ENCODE measurements around the gene SH3PXD2A.

Gene SH3PXD2A

GRCh38 chr10:103573205-103573487, 282.2 kb downstream of the SH3PXD2A start:
- no peak for DNase-seq

- no peak for DNase-seq
These were observed 282.8 kb downstream of the SH3PXD2A start for GRCh38 chr10:103572347-103573204.

GRCh38 chr10:103571656-103571975, 283.8 kb downstream of the SH3PXD2A start:
- DNase-seq: no peak

GRCh38 chr10:103570844-103571655, 284.3 kb downstream of the SH3PXD2A start:
- DNase-seq: no peak

- DNase-seq: no peak
These were observed 285.5 kb downstream of the SH3PXD2A start for GRCh38 chr10:103569896-103570295.

GRCh38 chr10:103568505-103568904, 286.9 kb downstream of the SH3PXD2A start:
- DNase-seq: no peak

GRCh38 chr10:103566536-103566935, 288.8 kb downstream of the SH3PXD2A start:
- DNase-seq: no peak

GRCh38 chr10:103564776-103565520, 290.4 kb downstream of the SH3PXD2A start:
- DNase-seq: peak; percentile 4

- DNase-seq: no peak
These were observed 291.3 kb downstream of the SH3PXD2A start for GRCh38 chr10:103564116-103564501.

- DNase-seq: no peak
These were observed 291.9 kb downstream of the SH3PXD2A start for GRCh38 chr10:103563231-103564115.

- DNase-seq: no peak
These were observed 293.0 kb downstream of the SH3PXD2A start for GRCh38 chr10:103562383-103562782.

- no peak for DNase-seq
These were observed 294.5 kb downstream of the SH3PXD2A start for GRCh38 chr10:103560886-103561285.

- DNase-seq: no peak
These were observed 295.6 kb downstream of the SH3PXD2A start for GRCh38 chr10:103559776-103560175.

GRCh38 chr10:103558911-103559310, 296.5 kb downstream of the SH3PXD2A start:
- no peak for DNase-seq

- DNase-seq: no peak
These were observed 297.9 kb downstream of the SH3PXD2A start for GRCh38 chr10:103557455-103557854.

- no peak for DNase-seq
These were observed 298.9 kb downstream of the SH3PXD2A start for GRCh38 chr10:103556383-103557007.

- DNase-seq: no peak
These were observed 299.7 kb downstream of the SH3PXD2A start for GRCh38 chr10:103555712-103556111.

- DNase-seq: no peak
These were observed 300.1 kb downstream of the SH3PXD2A start for GRCh38 chr10:103555325-103555649.

- DNase-seq: no peak
These were observed 300.7 kb downstream of the SH3PXD2A start for GRCh38 chr10:103554488-103555324.

- no peak for DNase-seq
These were observed 301.5 kb downstream of the SH3PXD2A start for GRCh38 chr10:103553743-103554487.
